ENCODE results near the gene PIGK. TPM values are rescaled to one million over a fixed set of nuclear protein-coding genes. Genes with fewer than 3 reads are reported as not detected.

The PIGK gene
- total and polyA plus RNA-seq, 2 donors (not counting 3 experiments of a cell fraction or from before 2014, with no cell fraction given) = 12.3 to 32.3 TPM

DNA sequence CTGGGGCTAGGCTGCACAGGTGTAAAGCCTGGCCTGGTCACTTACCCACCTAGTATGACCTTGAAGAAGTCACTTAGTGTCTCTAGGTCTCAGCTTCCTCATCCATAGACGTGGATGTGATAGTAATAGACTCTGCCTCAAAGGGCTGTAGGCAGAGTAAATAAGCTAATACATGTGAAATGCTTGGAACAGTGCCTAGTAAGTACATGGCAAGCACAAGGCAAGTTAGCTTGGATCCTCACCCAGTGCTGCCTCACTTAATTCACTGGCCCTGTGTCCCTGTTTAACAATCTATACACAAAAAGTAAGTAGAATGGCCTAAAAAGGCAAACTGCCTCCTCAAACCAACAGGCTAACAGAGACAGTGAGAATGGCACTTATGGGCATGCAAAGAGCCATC is 167.8 kb downstream of the PIGK start:
- no peaks in the 10 kb centered on the region for H3K36me3 ChIP-seq (ENCODE audit: control insufficient read depth in 2 of 2, extremely low read depth in 1 of 2, insufficient read depth in 2 of 2, low read length in 2 of 2)
- FAIRE-seq = no peak

DNA sequence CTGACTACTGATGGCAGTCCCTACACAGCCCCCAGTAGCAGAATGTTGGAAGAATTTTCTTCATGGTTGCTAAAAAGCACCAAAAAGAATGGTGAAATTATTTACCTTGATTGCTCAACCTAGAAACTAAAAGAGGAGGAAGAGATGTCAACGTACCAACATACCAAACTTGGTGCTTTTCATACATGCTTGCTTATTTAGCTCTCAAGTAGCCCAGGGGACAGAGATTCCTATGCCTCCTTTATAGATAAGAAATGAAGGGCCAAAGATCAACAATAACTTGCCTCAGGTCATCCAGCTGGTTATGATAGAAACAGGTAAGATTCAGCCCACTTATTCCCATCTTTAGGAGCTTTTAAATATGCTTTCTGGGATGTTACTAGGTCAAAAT is 170.6 kb downstream of the PIGK start:
- TF ChIP-seq, protein P1, sequence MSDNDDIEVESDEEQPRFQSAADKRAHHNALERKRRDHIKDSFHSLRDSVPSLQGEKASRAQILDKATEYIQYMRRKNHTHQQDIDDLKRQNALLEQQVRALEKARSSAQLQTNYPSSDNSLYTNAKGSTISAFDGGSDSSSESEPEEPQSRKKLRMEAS (IDR thresholded peaks at IDR 0.05; ENCODE audit: insufficient read depth, insufficient read length) = no peak
- Histone ChIP-seq H3K27me3 (ENCODE audit: control insufficient read depth in 2 of 2, insufficient read depth in 2 of 2, low read length in 2 of 2) (no peaks in the 10 kb centered on the region), H3K9me3 (replicated peaks; ENCODE audit: control insufficient read depth, insufficient read depth, low read length) (no peaks in the 10 kb centered on the region), H2AFZ (ENCODE audit: low read depth, low read length) (no peak overlapping the region), H3K79me2 (ENCODE audit: control insufficient read depth, insufficient read depth, low read length) (no peaks in the 10 kb centered on the region), H3K36me3 (ENCODE audit: control insufficient read depth in 2 of 2, extremely low read depth in 1 of 2, insufficient read depth in 2 of 2, low read length in 2 of 2) (no peaks in the 10 kb centered on the region), H3K9ac (replicated peaks; ENCODE audit: extremely low read depth, insufficient read depth, low read length) (no peak overlapping the region), H3K4me2 (ENCODE audit: insufficient read depth, low read length) (no peak overlapping the region), H3K4me3 (replicated peaks in 1 of 3; ENCODE audit: insufficient read depth in 1 of 3, low read depth in 1 of 3, low read length in 3 of 3) (no peak overlapping the region), H4K20me1 (replicated peaks; ENCODE audit: control insufficient read depth, extremely low read depth, insufficient read depth, low read length) (peaks cover 3% of the 10 kb centered on the region), H3K9me1 (replicated peaks; ENCODE audit: control insufficient read depth, extremely low read depth, insufficient read depth, low read length) (no peaks in the 10 kb centered on the region), H3K27ac (ENCODE audit: insufficient read depth, low read depth, low read length) (no peak overlapping the region), H3K4me1 (ENCODE audit: control insufficient read depth, extremely low read depth, insufficient read depth, low read length) (no peaks in the 10 kb centered on the region)
- ChIA-PET CTCF (interaction anchor here (1.3 kb wide), 1 partner anchor 23 kb away, joined by 3 read pairs; no protein-coding TSS in a partner anchor), POLR2A (no interaction called here)
- DNase-seq (ENCODE audit: low read depth, low spot score) (no peak), FAIRE-seq (no peak)
- dilution Hi-C loops (cut with MboI; ENCODE audit: extremely low pct_ligation_motif_present, low sequenced_read_pairs) = no loop called here
- intact Hi-C loops (cut with micrococcal nuclease) = no loop called here
- BruUV-seq (replicated peaks) = no TSS peak

More for the DNA sequence above, 167.8 kb downstream of the PIGK start:
- intact Hi-C loops (cut with micrococcal nuclease) = no loop called here
- Histone ChIP-seq H3K79me2 (ENCODE audit: control insufficient read depth, insufficient read depth, low read length) (no peaks in the 10 kb centered on the region), H3K27me3 (ENCODE audit: control insufficient read depth in 2 of 2, insufficient read depth in 2 of 2, low read length in 2 of 2) (no peaks in the 10 kb centered on the region), H4K20me1 (replicated peaks; ENCODE audit: control insufficient read depth, extremely low read depth, insufficient read depth, low read length) (peaks cover 3% of the 10 kb centered on the region), H3K9ac (replicated peaks; ENCODE audit: extremely low read depth, insufficient read depth, low read length) (no peak overlapping the region), H3K27ac (ENCODE audit: insufficient read depth, low read depth, low read length) (no peak overlapping the region), H3K4me1 (ENCODE audit: control insufficient read depth, extremely low read depth, insufficient read depth, low read length) (no peaks in the 10 kb centered on the region), H3K4me3 (replicated peaks in 1 of 3; ENCODE audit: insufficient read depth in 1 of 3, low read depth in 1 of 3, low read length in 3 of 3) (no peak overlapping the region), H3K4me2 (ENCODE audit: insufficient read depth, low read length) (no peak overlapping the region), H3K9me3 (replicated peaks; ENCODE audit: control insufficient read depth, insufficient read depth, low read length) (no peaks in the 10 kb centered on the region), H3K9me1 (replicated peaks; ENCODE audit: control insufficient read depth, extremely low read depth, insufficient read depth, low read length) (no peaks in the 10 kb centered on the region), H2AFZ (ENCODE audit: low read depth, low read length) (no peak overlapping the region)
- ChIA-PET POLR2A (no interaction called here), CTCF (no interaction called here)
- dilution Hi-C loops (cut with MboI; ENCODE audit: extremely low pct_ligation_motif_present, low sequenced_read_pairs) = no loop called here
- DNase-seq (ENCODE audit: low read depth, low spot score) = no peak
- BruUV-seq (replicated peaks) = no TSS peak
- TF ChIP-seq EZH2 (IDR thresholded peaks at IDR 0.05; ENCODE audit: borderline replicate concordance, low read depth, low read length, severe bottlenecking) (no peak), POLR2A (IDR thresholded peaks at IDR 0.05; ENCODE audit: low read depth, low read length) (no peak)

Measured in endothelial cell of umbilical vein (primary cell).